ENCODE data around the gene G6PD.

DNA sequence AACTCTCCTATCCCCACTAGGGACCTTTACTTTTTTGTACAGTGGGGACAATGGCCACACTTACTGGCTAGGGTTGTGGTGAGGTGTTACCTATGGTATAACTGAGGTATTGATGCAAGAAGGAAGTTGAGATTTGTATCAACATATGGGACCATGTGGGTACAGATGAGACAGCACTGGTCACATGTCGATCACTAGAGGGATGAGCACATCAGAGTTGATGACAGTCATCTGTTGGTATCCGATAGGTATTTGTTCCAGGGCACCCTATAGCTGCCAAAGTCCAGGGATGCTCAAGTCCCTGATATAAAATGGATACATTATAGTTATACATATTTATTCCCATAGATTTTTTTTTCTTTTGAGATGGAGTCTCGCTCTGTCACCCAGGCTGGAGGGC is 43.7 kb downstream of the G6PD start:
- TF ChIP-seq, protein P1, sequence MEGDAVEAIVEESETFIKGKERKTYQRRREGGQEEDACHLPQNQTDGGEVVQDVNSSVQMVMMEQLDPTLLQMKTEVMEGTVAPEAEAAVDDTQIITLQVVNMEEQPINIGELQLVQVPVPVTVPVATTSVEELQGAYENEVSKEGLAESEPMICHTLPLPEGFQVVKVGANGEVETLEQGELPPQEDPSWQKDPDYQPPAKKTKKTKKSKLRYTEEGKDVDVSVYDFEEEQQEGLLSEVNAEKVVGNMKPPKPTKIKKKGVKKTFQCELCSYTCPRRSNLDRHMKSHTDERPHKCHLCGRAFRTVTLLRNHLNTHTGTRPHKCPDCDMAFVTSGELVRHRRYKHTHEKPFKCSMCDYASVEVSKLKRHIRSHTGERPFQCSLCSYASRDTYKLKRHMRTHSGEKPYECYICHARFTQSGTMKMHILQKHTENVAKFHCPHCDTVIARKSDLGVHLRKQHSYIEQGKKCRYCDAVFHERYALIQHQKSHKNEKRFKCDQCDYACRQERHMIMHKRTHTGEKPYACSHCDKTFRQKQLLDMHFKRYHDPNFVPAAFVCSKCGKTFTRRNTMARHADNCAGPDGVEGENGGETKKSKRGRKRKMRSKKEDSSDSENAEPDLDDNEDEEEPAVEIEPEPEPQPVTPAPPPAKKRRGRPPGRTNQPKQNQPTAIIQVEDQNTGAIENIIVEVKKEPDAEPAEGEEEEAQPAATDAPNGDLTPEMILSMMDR (IDR thresholded peaks at IDR 0.05) = no peak
- TF ChIP-seq POLR2A (IDR thresholded peaks at IDR 0.05) = no peak

Data from testis (tissue), 2 donors.